Measurements from ENCODE around the gene LRRC37A.
"Not testable (repeated sequence)": the region's sequence is repeated elsewhere in the genome, so short reads cannot be mapped to it uniquely, and the experiment has no call there.

LRRC37A gene

GRCh38 chr17:46294831-46295230, at the start of gene LRRC37A:
Gene LRRC37A, plus strand, starts transcription at chr17:46295131. Its CDS starts 3 bp downstream, at chr17:46295134.
- DNase-seq (ENCODE audit: low spot score): not testable (repeated sequence)

GRCh38 chr17:46249153-46249552, 45.8 kb upstream of the LRRC37A start:
- DNase-seq (ENCODE audit: low spot score): not testable (repeated sequence)

GRCh38 chr17:46252804-46253203, 42.1 kb upstream of the LRRC37A start:
- not testable (repeated sequence) for DNase-seq (ENCODE audit: low spot score)

DNA sequence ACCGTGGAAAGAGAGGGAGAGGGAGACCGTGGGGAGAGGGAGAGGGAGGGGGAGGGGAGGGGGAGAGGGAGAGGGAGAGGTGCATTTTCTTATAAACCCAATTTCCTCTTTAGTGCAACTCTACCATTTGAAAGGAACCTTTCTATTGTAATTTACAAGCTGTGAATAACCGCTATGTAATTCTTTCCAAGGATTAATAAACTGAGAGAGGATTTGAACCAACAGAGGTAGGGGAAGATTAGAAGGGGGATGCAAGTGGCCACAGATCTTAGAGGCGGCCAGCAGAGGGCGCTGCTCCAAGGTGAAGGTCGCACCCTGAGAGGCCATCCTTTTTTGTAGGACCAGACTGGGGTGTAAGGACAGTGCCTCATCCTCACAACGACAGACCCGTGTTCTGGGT, 41.2 kb upstream of the LRRC37A start:
- DNase-seq (ENCODE audit: low spot score): peak; percentile 82

DNA sequence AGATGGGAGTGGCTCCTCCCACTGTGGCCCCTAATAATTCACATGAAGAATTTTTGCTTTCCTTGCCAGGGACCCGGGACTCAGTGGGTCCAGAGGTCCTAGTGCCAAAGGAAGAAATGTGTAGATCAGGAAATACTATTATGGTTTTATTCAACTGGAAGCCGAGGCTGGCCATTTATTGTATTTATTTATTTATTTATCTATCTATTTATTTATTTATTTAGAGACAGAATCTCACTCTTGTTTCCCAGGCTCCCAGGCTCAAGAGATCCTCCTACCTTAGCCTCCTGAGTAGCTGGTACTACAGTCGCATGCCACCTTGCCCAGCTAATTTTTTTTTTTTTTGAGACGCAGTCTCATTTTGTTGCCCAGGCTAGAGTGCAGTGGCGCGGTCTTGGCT, 40.7 kb upstream of the LRRC37A start:
- not testable (repeated sequence) for DNase-seq (ENCODE audit: low spot score)

- DNase-seq (ENCODE audit: low spot score): not testable (repeated sequence)
Measured at GRCh38 chr17:46256369-46256768, 38.6 kb upstream of the LRRC37A start.

- DNase-seq (ENCODE audit: low spot score): not testable (repeated sequence)
Measured at GRCh38 chr17:46259845-46260661, 34.9 kb upstream of the LRRC37A start.

DNA sequence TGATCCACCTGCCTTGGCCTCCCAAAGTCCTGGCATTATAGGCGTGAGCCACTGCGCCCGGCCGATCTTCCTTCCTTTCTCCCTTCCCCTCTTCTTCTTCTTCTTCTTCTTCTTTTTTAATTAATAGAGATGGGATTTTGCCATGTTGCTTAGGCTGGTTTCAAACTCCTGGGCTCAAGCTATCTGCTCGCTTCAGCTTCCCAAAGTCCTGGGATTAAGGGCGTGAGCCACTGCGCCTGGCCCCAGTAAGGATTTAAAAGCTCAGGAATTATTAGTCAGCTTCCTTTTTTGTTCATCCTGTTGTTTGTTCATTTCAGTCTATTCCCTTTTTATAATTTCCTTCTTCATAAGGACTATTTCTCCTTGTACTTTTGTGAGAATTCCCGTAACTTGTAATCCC, 32.7 kb upstream of the LRRC37A start:
- DNase-seq (ENCODE audit: low spot score): no peak

DNA sequence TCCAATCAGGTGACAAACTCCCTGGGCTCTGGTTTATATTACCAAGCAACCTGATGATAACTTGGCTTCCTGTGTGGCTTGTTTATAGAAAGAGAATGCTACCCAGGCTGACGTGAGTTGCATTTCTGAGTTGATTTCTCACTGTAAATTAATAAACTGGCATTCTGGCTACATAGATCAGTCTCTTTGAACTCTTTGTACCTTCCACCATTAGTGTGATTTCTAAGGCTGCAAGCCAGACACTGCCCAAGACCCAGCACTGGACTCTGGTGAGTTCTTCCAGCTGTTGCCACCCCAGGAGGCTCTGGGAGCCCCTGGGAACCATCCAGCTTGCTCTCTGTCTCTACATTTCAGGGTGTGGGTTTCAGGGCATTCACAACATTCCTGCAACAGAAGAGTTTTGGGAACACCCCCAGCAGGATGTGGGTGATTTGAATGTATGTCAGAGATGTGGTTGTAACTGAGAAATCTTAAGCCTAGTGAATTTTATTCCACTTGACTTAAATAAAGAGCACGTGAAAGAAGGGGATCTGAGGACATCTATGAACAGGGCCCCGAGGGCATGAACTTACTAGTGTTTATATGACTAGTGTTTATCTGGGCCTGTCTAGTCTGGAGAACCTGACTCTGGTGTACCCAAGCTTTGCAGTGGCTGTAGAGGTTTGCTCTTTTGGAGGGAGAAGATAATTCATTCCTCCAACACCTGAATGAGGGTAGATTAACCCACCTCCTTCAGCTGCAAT, 30.3 kb upstream of the LRRC37A start:
- DNase-seq (ENCODE audit: low spot score): peak; percentile 48

- not testable (repeated sequence) for DNase-seq (ENCODE audit: low spot score)
Measured at GRCh38 chr17:46266063-46266655, 28.8 kb upstream of the LRRC37A start.

- peak; percentile 87 for DNase-seq (ENCODE audit: low spot score)
Measured at GRCh38 chr17:46266656-46267544, 28.0 kb upstream of the LRRC37A start.

DNA sequence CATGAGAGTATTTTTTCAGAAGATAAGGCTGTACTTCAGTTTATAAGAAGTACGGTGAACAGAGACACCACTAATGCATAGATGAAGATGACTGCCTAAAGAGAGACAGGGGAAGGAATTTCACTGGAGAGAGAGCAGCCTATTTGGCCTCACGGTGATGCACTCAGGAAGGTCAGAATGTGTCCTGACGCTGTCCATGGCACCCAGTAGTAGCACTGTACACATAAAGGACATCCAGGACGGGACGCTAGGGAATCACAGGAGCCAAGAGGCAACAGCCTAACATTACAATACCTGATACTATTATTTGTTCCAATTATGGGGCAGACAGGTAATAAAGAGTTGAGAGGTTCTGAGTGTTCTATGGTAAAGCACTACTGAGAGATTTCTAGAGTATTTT, 24.9 kb upstream of the LRRC37A start:
- DNase-seq (ENCODE audit: low spot score): no peak

- DNase-seq (ENCODE audit: low spot score): no peak
Measured at GRCh38 chr17:46273541-46274236, 21.2 kb upstream of the LRRC37A start.

GRCh38 chr17:46274238-46274637, 20.7 kb upstream of the LRRC37A start:
- no peak for DNase-seq (ENCODE audit: low spot score)

DNA sequence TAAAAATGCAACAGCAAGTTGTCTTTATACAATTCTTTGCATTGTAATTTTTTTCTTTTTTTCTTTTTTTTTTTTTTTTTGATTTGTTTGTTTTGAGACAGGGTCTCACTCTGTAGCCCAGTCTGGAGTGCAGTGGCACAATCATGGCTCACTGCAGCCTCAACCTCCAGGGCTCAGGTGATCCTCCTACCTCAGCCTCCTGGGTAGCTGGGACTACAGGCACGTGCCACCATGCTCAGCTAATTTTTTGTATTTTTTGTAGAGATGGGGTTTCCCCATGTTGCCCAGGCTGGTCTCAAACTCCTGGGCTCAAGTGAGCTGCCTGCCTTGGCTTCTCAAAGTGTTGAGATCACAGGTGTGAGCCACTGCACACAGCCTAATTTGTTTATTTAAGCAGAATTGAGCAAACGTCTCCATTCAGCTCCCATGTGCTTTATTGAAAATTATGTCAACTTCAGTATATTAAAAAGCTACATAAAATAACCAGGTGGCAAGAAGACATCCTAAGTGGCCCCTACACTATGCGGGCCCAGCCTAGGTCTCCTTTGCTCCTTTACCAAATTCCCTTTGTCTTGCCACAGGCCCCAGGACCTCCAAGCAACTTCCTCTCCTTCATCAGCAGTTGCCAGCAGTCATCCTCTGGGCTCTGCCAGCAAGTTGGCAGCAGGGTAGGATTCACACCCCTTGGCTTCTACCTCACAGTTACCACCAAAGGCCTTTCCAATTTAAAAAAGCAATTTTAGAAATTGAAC, 18.0 kb upstream of the LRRC37A start:
- not testable (repeated sequence) for DNase-seq (ENCODE audit: low spot score)

DNA sequence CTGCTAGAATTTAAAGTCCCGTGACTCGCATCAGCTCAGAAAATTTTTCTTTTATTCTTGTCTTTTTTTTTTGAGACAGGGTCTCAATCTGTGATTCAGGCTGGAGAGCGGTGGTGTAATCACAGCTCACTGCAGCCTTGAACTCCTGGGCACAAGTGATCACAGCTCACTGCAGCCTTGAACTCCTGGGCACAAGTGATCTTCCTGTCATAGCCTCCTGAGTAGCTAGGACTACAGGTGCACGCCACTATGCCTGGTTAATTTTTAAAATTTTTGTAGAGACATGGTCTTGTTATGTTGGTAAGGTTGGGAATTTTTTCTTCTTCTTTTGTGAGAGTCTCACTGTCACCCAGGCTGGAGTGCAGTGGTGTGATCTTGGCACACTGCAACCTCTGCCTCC, 13.6 kb upstream of the LRRC37A start:
- not testable (repeated sequence) for DNase-seq (ENCODE audit: low spot score)

DNA sequence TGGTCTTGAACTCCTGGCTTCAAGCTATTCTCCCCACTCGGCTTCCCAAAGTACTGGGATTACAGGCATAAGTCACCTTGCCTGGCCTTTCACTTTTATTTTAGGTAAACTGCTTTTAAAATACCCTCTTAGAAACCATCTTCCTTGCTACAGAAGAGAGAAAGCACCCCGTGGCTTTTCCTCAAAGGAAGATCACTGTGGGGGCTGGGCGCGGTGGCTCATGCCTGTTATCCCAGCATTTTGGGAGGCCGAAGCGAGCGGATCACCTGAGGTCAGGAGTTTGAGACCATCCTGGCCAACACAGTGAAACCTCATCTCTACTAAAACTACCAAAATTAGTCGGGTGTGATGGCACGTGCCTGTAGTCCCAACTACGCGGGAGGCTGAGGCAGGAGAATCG, 12.3 kb upstream of the LRRC37A start:
- not testable (repeated sequence) for DNase-seq (ENCODE audit: low spot score)

DNA sequence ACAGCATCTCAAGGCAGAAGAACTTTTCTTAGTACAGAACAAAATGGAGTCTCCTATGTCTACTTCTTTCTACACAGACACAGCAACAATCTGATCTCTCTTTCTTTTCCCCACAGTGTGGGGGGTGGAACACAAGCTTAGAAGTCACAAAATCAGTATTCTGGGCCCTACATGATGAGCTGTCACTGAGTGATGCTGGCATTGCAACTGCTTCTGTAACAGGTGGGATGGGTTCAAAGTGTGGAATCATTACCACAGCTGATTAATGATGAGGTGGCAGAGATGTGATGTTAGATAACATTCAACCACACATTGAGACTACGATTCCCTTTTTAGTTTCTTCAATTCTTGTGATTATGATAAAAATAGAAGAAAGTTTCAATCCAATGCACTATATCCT, 10.5 kb upstream of the LRRC37A start:
- DNase-seq (ENCODE audit: low spot score): peak; percentile 36

DNA sequence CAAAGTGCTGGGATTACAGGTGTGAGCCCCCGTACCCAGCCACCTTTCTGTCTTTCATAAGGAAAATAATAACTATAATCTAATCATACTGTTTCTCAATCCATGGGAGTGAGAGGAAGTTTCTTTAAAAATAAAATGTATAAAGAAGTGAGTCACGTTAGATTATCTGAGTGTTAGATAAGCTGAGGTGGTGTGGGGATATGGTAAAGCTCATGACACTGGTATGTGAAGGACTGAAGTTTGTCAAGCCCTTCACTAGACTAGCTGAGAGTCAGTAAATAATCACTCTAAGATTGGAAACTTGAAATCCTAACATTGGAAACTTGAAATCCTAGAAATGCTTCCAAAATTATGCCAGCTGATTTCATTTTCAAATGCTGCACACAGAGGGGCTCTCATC, 9.4 kb upstream of the LRRC37A start:
- DNase-seq (ENCODE audit: low spot score): not testable (repeated sequence)

DNA sequence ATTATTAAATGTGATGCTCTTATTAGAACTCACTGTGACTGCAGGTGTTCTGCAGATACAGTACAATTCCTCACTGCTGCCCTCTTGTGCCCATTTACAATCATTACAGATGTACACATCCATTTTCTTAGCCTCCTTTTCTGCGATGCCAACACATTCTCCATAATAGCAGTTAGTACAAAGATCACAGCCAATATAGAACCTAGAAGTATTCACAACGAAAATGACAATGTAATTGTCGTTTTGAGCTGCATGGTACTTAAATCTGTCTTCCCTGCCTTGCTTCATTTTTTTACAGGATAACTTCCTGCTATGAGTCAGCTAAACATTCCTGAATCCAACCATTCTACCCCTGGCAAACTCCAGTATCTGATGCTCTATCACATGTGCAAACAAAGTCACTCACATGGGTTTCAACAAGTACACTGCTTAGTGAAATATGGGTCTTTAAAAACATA, 8.1 kb upstream of the LRRC37A start:
- DNase-seq (ENCODE audit: low spot score): peak; percentile 83

Measured in CD4-positive, alpha-beta T cell treated with Interleukin-6 at 100 ng/mL for 8 hours (primary cell).